Parathyroid adenoma (tissue), 2 donors: ENCODE results near the gene KRTAP4-5.

Source experiments
- H2AFZ ChIP-seq: fragments of 300-600 bp; sonication (generic); one replicate; pipeline ENCODE4 v1.7.0; 2017; ENCODE audit warnings: antibody characterized with exemption, mild to moderate bottlenecking
- H3K27ac ChIP-seq: fragments of 300-600 bp; sonication (generic); one replicate; pipeline ENCODE4 v1.7.0; 2017
- H3K27me3 ChIP-seq: fragments of 300-600 bp; sonication (generic); one replicate; pipeline ENCODE4 v1.7.0; 2017; ENCODE audit warnings: low read length; ENCODE audit not compliant: control insufficient read depth, insufficient read depth
- H3K36me3 ChIP-seq: fragments of 300-600 bp; sonication (generic); one replicate; pipeline ENCODE4 v1.7.0; 2017; ENCODE audit warnings: low read length; ENCODE audit not compliant: control insufficient read depth, insufficient read depth
- H3K4me1 ChIP-seq: fragments of 300-600 bp; sonication (generic); one replicate; pipeline ENCODE4 v1.7.0; 2017; ENCODE audit warnings: control low read depth
- H3K4me2 ChIP-seq: fragments of 300-600 bp; sonication (generic); one replicate; pipeline ENCODE4 v1.7.0; 2017; ENCODE audit warnings: low read length
- H3K4me3 ChIP-seq: fragments of 300-600 bp; sonication (generic); one replicate; pipeline ENCODE4 v1.7.0; 2017; ENCODE audit warnings: low read depth, low read length
- H3K79me2 ChIP-seq: fragments of 300-600 bp; sonication (generic); one replicate; pipeline ENCODE4 v1.7.0; 2017; ENCODE audit warnings: control low read depth
- H3K9ac ChIP-seq: fragments of 300-600 bp; sonication (generic); one replicate; pipeline ENCODE4 v1.7.0; 2017; ENCODE audit warnings: mild to moderate bottlenecking
- H3K9me3 ChIP-seq: fragments of 300-600 bp; sonication (generic); one replicate; pipeline ENCODE4 v1.7.0; 2017; ENCODE audit warnings: low read length; ENCODE audit not compliant: control insufficient read depth
- TF ChIP-seq, protein P1 (sequence below): fragments of 300-600 bp; sonication (generic); IDR thresholded peaks from one replicate; pipeline ENCODE4 v1.7.0; 2017; ENCODE audit warnings: antibody characterized with exemption, mild to moderate bottlenecking
- donor health status: primary hyperparathyroidism.

The KRTAP4-5 gene

DNA sequence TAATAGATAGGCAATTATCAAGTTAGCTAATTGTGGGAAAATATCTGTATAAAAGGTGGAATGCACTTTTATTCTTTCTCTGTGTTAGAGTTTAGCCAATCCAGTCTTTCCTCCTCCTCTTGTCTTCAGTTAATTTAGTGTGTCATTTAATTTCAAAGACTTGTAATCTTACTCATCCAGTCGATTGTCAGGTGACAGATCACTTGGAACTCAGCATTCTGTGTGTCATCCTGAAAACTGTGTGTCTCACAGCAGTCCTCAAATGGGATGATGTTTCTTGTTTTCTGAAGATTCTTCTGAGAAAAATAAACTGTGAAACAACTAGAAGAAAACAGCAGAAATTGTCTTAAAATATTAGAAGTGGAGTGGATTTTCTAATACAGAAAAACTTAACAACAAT lies 35.4 kb upstream of the KRTAP4-5 start:
- H3K9ac ChIP-seq, result no peak overlapping the region
- TF ChIP-seq, protein P1, sequence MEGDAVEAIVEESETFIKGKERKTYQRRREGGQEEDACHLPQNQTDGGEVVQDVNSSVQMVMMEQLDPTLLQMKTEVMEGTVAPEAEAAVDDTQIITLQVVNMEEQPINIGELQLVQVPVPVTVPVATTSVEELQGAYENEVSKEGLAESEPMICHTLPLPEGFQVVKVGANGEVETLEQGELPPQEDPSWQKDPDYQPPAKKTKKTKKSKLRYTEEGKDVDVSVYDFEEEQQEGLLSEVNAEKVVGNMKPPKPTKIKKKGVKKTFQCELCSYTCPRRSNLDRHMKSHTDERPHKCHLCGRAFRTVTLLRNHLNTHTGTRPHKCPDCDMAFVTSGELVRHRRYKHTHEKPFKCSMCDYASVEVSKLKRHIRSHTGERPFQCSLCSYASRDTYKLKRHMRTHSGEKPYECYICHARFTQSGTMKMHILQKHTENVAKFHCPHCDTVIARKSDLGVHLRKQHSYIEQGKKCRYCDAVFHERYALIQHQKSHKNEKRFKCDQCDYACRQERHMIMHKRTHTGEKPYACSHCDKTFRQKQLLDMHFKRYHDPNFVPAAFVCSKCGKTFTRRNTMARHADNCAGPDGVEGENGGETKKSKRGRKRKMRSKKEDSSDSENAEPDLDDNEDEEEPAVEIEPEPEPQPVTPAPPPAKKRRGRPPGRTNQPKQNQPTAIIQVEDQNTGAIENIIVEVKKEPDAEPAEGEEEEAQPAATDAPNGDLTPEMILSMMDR, result no peak
- no peaks in the 10 kb centered on the region for H3K79me2 ChIP-seq
- no peak overlapping the region for H3K4me3 ChIP-seq
- no peak overlapping the region for H3K27ac ChIP-seq
- H3K9me3 ChIP-seq, result no peaks in the 10 kb centered on the region
- H3K36me3 ChIP-seq, result no peaks in the 10 kb centered on the region
- H3K4me2 ChIP-seq, result no peak overlapping the region
- H3K4me1 ChIP-seq, result no peaks in the 10 kb centered on the region
- no peak overlapping the region for H2AFZ ChIP-seq
- H3K27me3 ChIP-seq, result no peaks in the 10 kb centered on the region

DNA sequence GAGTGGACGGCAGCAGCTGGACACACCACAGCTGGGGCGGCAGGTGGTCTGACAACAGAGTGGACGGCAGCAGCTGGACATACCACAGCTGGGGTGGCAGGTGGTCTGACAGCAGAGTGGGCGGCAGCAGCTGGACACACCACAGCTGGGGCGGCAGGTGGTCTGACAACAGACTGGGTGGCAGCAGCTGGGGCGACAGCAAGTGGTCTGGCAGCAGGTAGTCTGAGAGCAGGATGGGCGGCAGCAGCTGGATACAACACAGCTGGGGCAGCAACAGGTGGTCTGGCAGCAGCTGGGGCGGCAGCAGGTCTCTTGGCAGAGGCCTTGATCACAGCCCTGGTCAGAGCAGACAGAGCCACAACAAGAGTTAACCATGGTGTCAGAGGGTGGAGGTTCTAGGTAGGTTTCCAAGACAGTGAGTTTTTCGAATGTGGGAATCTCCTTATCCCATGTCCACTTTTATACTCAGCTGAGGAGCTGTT lies 34.9 kb upstream of the KRTAP4-5 start, which contains the start of gene KRTAP4-1:
Gene KRTAP4-1 (minus strand): TSS at position 432 of the 482 bp plus-strand sequence. CDS start 57 bp downstream, at position 375.
- no peaks in the 10 kb centered on the region for H3K36me3 ChIP-seq
- TF ChIP-seq, protein P1, result no peak
- no peak within 1 kb of the TSS for H3K9ac ChIP-seq
- H3K4me3 ChIP-seq, result no peak within 1 kb of the TSS
- H3K27me3 ChIP-seq, result no peaks in the 10 kb centered on the region
- no peaks in the 10 kb centered on the region for H3K79me2 ChIP-seq
- no peak within 1 kb of the TSS for H3K4me2 ChIP-seq
- H3K9me3 ChIP-seq, result no peaks in the 10 kb centered on the region
- H3K27ac ChIP-seq, result no peak within 1 kb of the TSS
- H3K4me1 ChIP-seq, result no peaks in the 10 kb centered on the region
- H2AFZ ChIP-seq, result no peak within 1 kb of the TSS

DNA sequence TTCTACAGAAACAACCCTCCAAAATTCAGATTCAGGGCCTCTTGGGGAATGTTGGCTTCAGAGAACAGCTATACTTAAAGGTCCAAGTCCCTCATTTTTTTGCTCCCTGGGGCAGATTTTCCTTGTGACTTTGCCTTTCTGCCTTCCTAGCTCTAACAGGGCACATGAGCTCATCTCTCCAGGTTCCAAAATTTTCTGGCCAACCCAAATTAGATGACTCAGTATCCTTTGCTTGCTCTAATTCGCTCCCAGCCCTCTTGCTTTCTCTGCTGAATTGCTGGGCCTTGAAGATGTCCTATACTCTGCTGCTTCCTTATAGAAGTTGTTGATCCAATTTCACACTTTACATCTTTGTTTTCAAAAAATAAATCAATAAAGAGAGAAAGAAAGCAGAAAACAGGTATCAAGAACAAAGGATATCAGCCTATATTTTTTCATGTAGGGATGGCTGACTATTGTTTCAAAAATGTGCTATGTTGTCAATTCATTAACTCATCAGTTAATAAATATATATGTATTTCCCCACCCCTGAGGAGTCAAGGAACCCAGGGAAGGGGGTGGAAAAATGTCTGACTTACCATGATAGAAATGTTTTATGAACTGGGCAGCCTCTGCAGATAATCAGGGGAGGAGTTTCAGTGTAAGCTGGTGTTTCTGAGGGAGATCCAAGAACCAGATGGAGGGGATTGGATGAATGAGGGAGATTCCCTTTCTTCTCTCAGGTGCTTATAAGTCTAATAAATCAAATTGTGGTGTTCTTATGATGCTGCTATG lies 29.4 kb upstream of the KRTAP4-5 start:
- Histone ChIP-seq H3K4me2 (no peak overlapping the region), H3K9ac (no peak overlapping the region), H3K27ac (no peak overlapping the region), H3K4me1 (no peaks in the 10 kb centered on the region), H3K27me3 (no peaks in the 10 kb centered on the region), H2AFZ (no peak overlapping the region), H3K79me2 (no peaks in the 10 kb centered on the region), H3K36me3 (no peaks in the 10 kb centered on the region), H3K9me3 (no peaks in the 10 kb centered on the region), H3K4me3 (no peak overlapping the region)
- TF ChIP-seq, protein P1, result no peak

DNA sequence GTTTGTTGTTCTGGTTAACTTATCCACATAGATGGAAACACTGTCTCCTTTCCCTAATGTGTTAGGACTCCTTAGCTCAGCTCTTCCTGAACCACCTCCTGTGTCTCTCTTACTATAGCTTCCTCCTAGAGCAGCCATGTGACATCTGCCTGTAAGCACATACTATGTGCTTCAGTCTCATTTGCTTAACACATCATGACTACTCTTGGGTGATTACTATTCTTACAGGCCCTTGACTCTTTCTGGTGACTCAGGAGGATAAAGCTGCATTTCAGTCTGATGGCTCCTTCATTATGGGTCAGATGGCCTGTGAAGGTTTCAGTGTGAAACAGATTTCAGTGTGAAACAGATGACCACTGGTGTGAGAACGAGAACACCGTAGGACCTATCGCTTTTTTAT lies 28.7 kb upstream of the KRTAP4-5 start:
- Histone ChIP-seq H3K4me3 (no peak overlapping the region), H3K4me1 (no peaks in the 10 kb centered on the region), H3K4me2 (no peak overlapping the region), H3K27ac (no peak overlapping the region), H3K9me3 (no peaks in the 10 kb centered on the region), H2AFZ (no peak overlapping the region), H3K36me3 (no peaks in the 10 kb centered on the region), H3K9ac (no peak overlapping the region), H3K27me3 (no peaks in the 10 kb centered on the region), H3K79me2 (no peaks in the 10 kb centered on the region)
- TF ChIP-seq, protein P1, result no peak
